Measurements from ENCODE around the gene ADRM1. TPM values are rescaled to one million over a fixed set of nuclear protein-coding genes. Genes with fewer than 3 reads are reported as not detected.

The ADRM1 gene
- total RNA-seq, 5 donors from 2014 or later (not counting 1 experiment from before 2014, with no cell fraction given) = 44.7 to 80.3 (median 72.9) TPM

GRCh38 chr20:62299666-62300236 lies 3.0 kb upstream of the ADRM1 start:
- 39% methylated on average over 9 of the region's 12 CpGs for WGBS (ENCODE audit: insufficient coverage)
- ChIA-PET POLR2A (interaction anchor here (0.6 kb wide), 2 partner anchors 102 to 351 kb away, joined by 3 to 5 read pairs; no protein-coding TSS in a partner anchor), CTCF (interaction anchor here (0.7 to 1.5 kb wide), 2 partner anchors 86 to 149 kb away, joined by 3 to 5 read pairs; no protein-coding TSS in a partner anchor)
- Mint-ChIP-seq H3K27me3 (no peaks in the 10 kb centered on the region), H3K4me1 (peaks cover 18 to 23% (median 20%) of the 10 kb centered on the region in 3 donors), H3K4me3 (no peak overlapping the region), H3K36me3 (peaks cover 8% of the 10 kb centered on the region), H3K9me3 (no peaks in the 10 kb centered on the region), H3K27ac (no peak overlapping the region)
- H3K27me3 ChIP-seq (replicated peaks in 1 of 2; ENCODE audit: control insufficient read depth in 2 of 2, extremely low read depth in 1 of 2, insufficient read depth in 2 of 2, low read length in 1 of 2) = no peaks in the 10 kb centered on the region
- ATAC-seq (replicated peaks in 1 of 4) (no peak), DNase-seq (no peak)
- peaks cover 0 to 17% of the 10 kb centered on the region in 2 donors for H3K36me3 ChIP-seq (ENCODE audit: control insufficient read depth in 2 of 2, extremely low read depth in 1 of 2, insufficient read depth in 1 of 2, low read length in 1 of 2)
- H3K4me1 ChIP-seq (ENCODE audit: control insufficient read depth in 1 of 2, extremely low read depth in 1 of 2, insufficient read depth in 2 of 2, low read length in 2 of 2) = peaks cover 5 to 28% of the 10 kb centered on the region in 2 experiments
- H3K27ac ChIP-seq (ENCODE audit: low read length) = no peak overlapping the region
- no peaks in the 10 kb centered on the region for H3K9me3 ChIP-seq
- no peak overlapping the region for H3K4me3 ChIP-seq (ENCODE audit: control insufficient read depth in 1 of 2, extremely low read depth in 1 of 2, low read length in 1 of 2)

GRCh38 chr20:62300319-62300718 lies 2.5 kb upstream of the ADRM1 start:
- POLR2A ChIA-PET = interaction anchor here in 1 of 2 donors (0.6 kb wide), 1 partner anchor 102 kb away, joined by 3 read pairs; no protein-coding TSS in a partner anchor
- no peak for DNase-seq
- peaks cover 0 to 19% of the 10 kb centered on the region in 2 donors for H3K36me3 ChIP-seq (ENCODE audit: control insufficient read depth in 2 of 2, extremely low read depth in 1 of 2, insufficient read depth in 1 of 2, low read length in 1 of 2)

GRCh38 chr20:62301111-62301668 lies 1.6 kb upstream of the ADRM1 start:
- no peak for ATAC-seq (replicated peaks in 1 of 4)
- DNase-seq = no peak
- Mint-ChIP-seq H3K9me3 (no peaks in the 10 kb centered on the region), H3K36me3 (peaks cover 7% of the 10 kb centered on the region), H3K27me3 (no peaks in the 10 kb centered on the region), H3K27ac (peak overlapping the region; percentile 31 to 69), H3K4me3 (peak overlapping the region; percentile 29 to 41 (median 39)), H3K4me1 (peaks cover 29 to 32% (median 29%) of the 10 kb centered on the region in 3 donors)
- Histone ChIP-seq H3K36me3 (ENCODE audit: control insufficient read depth in 2 of 2, extremely low read depth in 1 of 2, insufficient read depth in 1 of 2, low read length in 1 of 2) (peaks cover 5 to 21% of the 10 kb centered on the region in 2 donors), H3K27me3 (replicated peaks in 1 of 2; ENCODE audit: control insufficient read depth in 2 of 2, extremely low read depth in 1 of 2, insufficient read depth in 2 of 2, low read length in 1 of 2) (peaks cover 0 to 2% of the 10 kb centered on the region in 2 experiments), H3K27ac (ENCODE audit: low read length) (no peak overlapping the region), H3K4me3 (ENCODE audit: control insufficient read depth in 1 of 2, extremely low read depth in 1 of 2, low read length in 1 of 2) (no peak overlapping the region), H3K9me3 (no peaks in the 10 kb centered on the region), H3K4me1 (ENCODE audit: control insufficient read depth in 1 of 2, extremely low read depth in 1 of 2, insufficient read depth in 2 of 2, low read length in 2 of 2) (peaks cover 5 to 42% of the 10 kb centered on the region in 2 experiments)
- CTCF ChIA-PET = interaction anchor here (0.8 to 1.5 kb wide), 4 partner anchors 81 to 270 kb away, joined by 3 to 9 read pairs (median 4); no protein-coding TSS in a partner anchor
- POLR2A ChIA-PET = interaction anchor here (0.5 to 0.6 kb wide), 3 partner anchors 83 to 639 kb away, joined by 3 to 5 read pairs (median 4); partner anchors contain the start of gene MRGBP (in 1 of the 2)
- WGBS (ENCODE audit: insufficient coverage) = 86% methylated on average over 2 of the region's 11 CpGs

More at GRCh38 chr20:62300319-62300718, 2.5 kb upstream of the ADRM1 start:
- Histone ChIP-seq H3K4me1 (ENCODE audit: control insufficient read depth in 1 of 2, extremely low read depth in 1 of 2, insufficient read depth in 2 of 2, low read length in 2 of 2) (peaks cover 5 to 33% of the 10 kb centered on the region in 2 experiments), H3K27ac (ENCODE audit: low read length) (no peak overlapping the region), H3K4me3 (ENCODE audit: control insufficient read depth in 1 of 2, extremely low read depth in 1 of 2, low read length in 1 of 2) (no peak overlapping the region), H3K27me3 (replicated peaks in 1 of 2; ENCODE audit: control insufficient read depth in 2 of 2, extremely low read depth in 1 of 2, insufficient read depth in 2 of 2, low read length in 1 of 2) (no peaks in the 10 kb centered on the region), H3K9me3 (no peaks in the 10 kb centered on the region)
- CTCF ChIA-PET = interaction anchor here (0.8 to 1.5 kb wide), 4 partner anchors 82 to 269 kb away, joined by 3 to 9 read pairs (median 4); no protein-coding TSS in a partner anchor
- H3K27ac Mint-ChIP-seq = no peak overlapping the region
- H3K27me3 Mint-ChIP-seq = no peaks in the 10 kb centered on the region
- H3K36me3 Mint-ChIP-seq = peaks cover 4% of the 10 kb centered on the region
- H3K9me3 Mint-ChIP-seq = no peaks in the 10 kb centered on the region
- H3K4me1 Mint-ChIP-seq = peaks cover 24 to 28% (median 25%) of the 10 kb centered on the region in 3 donors
- no peak overlapping the region for H3K4me3 Mint-ChIP-seq
- no peak for ATAC-seq (replicated peaks in 1 of 4)
- WGBS (ENCODE audit: insufficient coverage) = 79% methylated on average over 6 of the region's 11 CpGs

- ChIA-PET POLR2A (interaction anchor here in 1 of 2 donors (0.6 to 0.9 kb wide), 2 partner anchors 22 to 82 kb away, joined by 5 to 6 read pairs; no protein-coding TSS in a partner anchor), CTCF (interaction anchor here (0.5 to 1.0 kb wide), 4 partner anchors 81 to 1953 kb away, joined by 3 to 4 read pairs (median 3); no protein-coding TSS in a partner anchor)
- peaks cover 9 to 28% of the 10 kb centered on the region in 2 donors for H3K36me3 ChIP-seq (ENCODE audit: control insufficient read depth in 2 of 2, extremely low read depth in 1 of 2, insufficient read depth in 1 of 2, low read length in 1 of 2)
- ATAC-seq (replicated peaks in 1 of 4) (peak; percentile 41 to 57 (median 54)), DNase-seq (peak; percentile 69 to 92 (median 86))
- no peaks in the 10 kb centered on the region for H3K9me3 ChIP-seq
- H3K4me1 ChIP-seq (ENCODE audit: control insufficient read depth in 1 of 2, extremely low read depth in 1 of 2, insufficient read depth in 2 of 2, low read length in 2 of 2) = peaks cover 5 to 45% of the 10 kb centered on the region in 2 experiments
- peak overlapping the region; percentile 74 to 80 for H3K4me3 ChIP-seq (ENCODE audit: control insufficient read depth in 1 of 2, extremely low read depth in 1 of 2, low read length in 1 of 2)
- peaks cover 0 to 2% of the 10 kb centered on the region in 2 experiments for H3K27me3 ChIP-seq (replicated peaks in 1 of 2; ENCODE audit: control insufficient read depth in 2 of 2, extremely low read depth in 1 of 2, insufficient read depth in 2 of 2, low read length in 1 of 2)
- Mint-ChIP-seq H3K4me1 (peaks cover 29 to 32% (median 29%) of the 10 kb centered on the region in 3 donors), H3K4me3 (peak overlapping the region; percentile 92 to 97 (median 94)), H3K9me3 (no peaks in the 10 kb centered on the region), H3K27ac (peak overlapping the region; percentile 97 to 99), H3K36me3 (peaks cover 7% of the 10 kb centered on the region), H3K27me3 (no peaks in the 10 kb centered on the region)
- WGBS (ENCODE audit: insufficient coverage) = 3% methylated on average over 21 of the region's 24 CpGs
- peak overlapping the region; percentile 89 for H3K27ac ChIP-seq (ENCODE audit: low read length)
Observed at GRCh38 chr20:62301773-62302340, 940 bp upstream of the ADRM1 start.

- no peak for DNase-seq
- CTCF ChIA-PET = interaction anchor here in 1 of 2 donors (1.0 kb wide), 1 partner anchor 80 kb away, joined by 4 read pairs; no protein-coding TSS in a partner anchor
- under 1% methylated on average over 38 of the region's 39 CpGs for WGBS (ENCODE audit: insufficient coverage)
- Mint-ChIP-seq H3K4me3 (peak overlapping the region; percentile 92 to 97 (median 94)), H3K9me3 (no peaks in the 10 kb centered on the region), H3K27ac (peak overlapping the region in 1 of 2 donors; percentile 97), H3K27me3 (no peaks in the 10 kb centered on the region), H3K4me1 (peaks cover 29 to 32% (median 29%) of the 10 kb centered on the region in 3 donors), H3K36me3 (peaks cover 7% of the 10 kb centered on the region)
- H3K9me3 ChIP-seq = no peaks in the 10 kb centered on the region
- H3K36me3 ChIP-seq (ENCODE audit: control insufficient read depth in 2 of 2, extremely low read depth in 1 of 2, insufficient read depth in 1 of 2, low read length in 1 of 2) = peaks cover 20 to 39% of the 10 kb centered on the region in 2 donors
- peak overlapping the region; percentile 76 to 83 for H3K4me3 ChIP-seq (ENCODE audit: control insufficient read depth in 1 of 2, extremely low read depth in 1 of 2, low read length in 1 of 2)
- peaks cover 5 to 49% of the 10 kb centered on the region in 2 experiments for H3K4me1 ChIP-seq (ENCODE audit: control insufficient read depth in 1 of 2, extremely low read depth in 1 of 2, insufficient read depth in 2 of 2, low read length in 2 of 2)
- H3K27ac ChIP-seq (ENCODE audit: low read length) = no peak overlapping the region
- peaks cover 0 to 2% of the 10 kb centered on the region in 2 experiments for H3K27me3 ChIP-seq (replicated peaks in 1 of 2; ENCODE audit: control insufficient read depth in 2 of 2, extremely low read depth in 1 of 2, insufficient read depth in 2 of 2, low read length in 1 of 2)
- POLR2A ChIA-PET = interaction anchor here in 1 of 2 donors (0.7 kb wide), 1 partner anchor 65 kb away, joined by 4 read pairs; no protein-coding TSS in a partner anchor
- peak in 1 of 4 experiments; percentile 1 for ATAC-seq (replicated peaks in 1 of 4)
Observed at GRCh38 chr20:62303062-62303339, 204 bp downstream of the ADRM1 start.

Measured in T-cell (primary cell).